Left ventricle myocardium inferior (tissue), 1 donor: ENCODE results near the gene NCOR1. TPM values are rescaled to one million over a fixed set of nuclear protein-coding genes. Genes with fewer than 3 reads are reported as not detected.

ENCODE experiments used
- DNase-seq: peaks from one replicate; pipeline ENCODE4 v3.0.0-alpha.2; 2020
- H3K27ac ChIP-seq: fragments of 200-600 bp; replicated peaks from 2 replicates; pipeline ENCODE4 v1.8.0; 2021
- H3K27me3 ChIP-seq: fragments of 200-600 bp; 2 replicates; pipeline ENCODE4 v1.8.0; 2021; ENCODE audit warnings: low read depth
- H3K36me3 ChIP-seq: fragments of 200-600 bp; 2 replicates; pipeline ENCODE4 v1.8.0; 2021
- H3K4me1 ChIP-seq: fragments of 200-600 bp; 2 replicates; pipeline ENCODE4 v1.8.0; 2021
- H3K4me3 ChIP-seq: fragments of 200-600 bp; 2 replicates; pipeline ENCODE4 v1.8.0; 2021; ENCODE audit warnings: mild to moderate bottlenecking, moderate library complexity
- H3K9me3 ChIP-seq: fragments of 200-600 bp; replicated peaks from 2 replicates; pipeline ENCODE4 v1.8.0; 2021
- intact Hi-C: fragments of 100-400 bp; cut with micrococcal nuclease; formaldehyde crosslinking; loops from one replicate; pipeline ENCODE4 v1.11.0; 2022
- total RNA-seq: library from RNA; stranded (reverse); fragmentation: NEBNext Ultra II Directional; extraction: Animal tissue kit (Norgen Biotek cat#: 25700); gene quantifications from one replicate; pipeline ENCODE4 v1.2.1, GENCODE V29; 2021
- TF ChIP-seq, protein P1 (sequence below): fragments of 200-600 bp; IDR thresholded peaks from 2 replicates; pipeline ENCODE4 v1.8.0; 2021; ENCODE audit warnings: antibody characterized with exemption, mild to moderate bottlenecking, borderline replicate concordance
- donor health status: DM: no; HTN: yes; CAD: no; lungs with severe emphysema.

NCOR1 gene
- total RNA-seq, 1 donor from 2014 or later, result 60.1 TPM

DNA sequence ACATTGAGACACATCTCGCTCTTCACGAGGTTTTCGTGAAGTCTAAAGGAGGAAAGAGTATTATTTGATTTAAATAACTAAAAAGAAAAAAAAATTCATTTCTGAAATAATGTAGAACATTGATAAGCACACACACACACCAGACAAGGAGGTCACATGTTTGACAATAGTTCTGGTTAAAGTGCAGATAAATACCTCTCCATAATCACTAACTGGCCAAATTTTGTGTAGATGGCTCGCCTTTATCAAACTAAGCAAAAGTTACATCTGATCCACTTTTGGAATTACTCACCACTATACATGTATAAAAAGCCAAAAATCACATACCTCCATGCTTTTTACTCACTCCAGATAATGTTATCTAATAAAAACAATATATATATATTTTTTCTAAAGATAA, 106.5 kb downstream of the NCOR1 start:
- no peaks in the 10 kb centered on the region for H3K27me3 ChIP-seq
- no peak overlapping the region for H3K4me3 ChIP-seq
- no peak overlapping the region for H3K27ac ChIP-seq
- intact Hi-C loops, result no loop called here
- peaks cover 19% of the 10 kb centered on the region for H3K36me3 ChIP-seq
- no peaks in the 10 kb centered on the region for H3K4me1 ChIP-seq
- H3K9me3 ChIP-seq, result no peaks in the 10 kb centered on the region
- no peak for DNase-seq
- TF ChIP-seq, protein P1, sequence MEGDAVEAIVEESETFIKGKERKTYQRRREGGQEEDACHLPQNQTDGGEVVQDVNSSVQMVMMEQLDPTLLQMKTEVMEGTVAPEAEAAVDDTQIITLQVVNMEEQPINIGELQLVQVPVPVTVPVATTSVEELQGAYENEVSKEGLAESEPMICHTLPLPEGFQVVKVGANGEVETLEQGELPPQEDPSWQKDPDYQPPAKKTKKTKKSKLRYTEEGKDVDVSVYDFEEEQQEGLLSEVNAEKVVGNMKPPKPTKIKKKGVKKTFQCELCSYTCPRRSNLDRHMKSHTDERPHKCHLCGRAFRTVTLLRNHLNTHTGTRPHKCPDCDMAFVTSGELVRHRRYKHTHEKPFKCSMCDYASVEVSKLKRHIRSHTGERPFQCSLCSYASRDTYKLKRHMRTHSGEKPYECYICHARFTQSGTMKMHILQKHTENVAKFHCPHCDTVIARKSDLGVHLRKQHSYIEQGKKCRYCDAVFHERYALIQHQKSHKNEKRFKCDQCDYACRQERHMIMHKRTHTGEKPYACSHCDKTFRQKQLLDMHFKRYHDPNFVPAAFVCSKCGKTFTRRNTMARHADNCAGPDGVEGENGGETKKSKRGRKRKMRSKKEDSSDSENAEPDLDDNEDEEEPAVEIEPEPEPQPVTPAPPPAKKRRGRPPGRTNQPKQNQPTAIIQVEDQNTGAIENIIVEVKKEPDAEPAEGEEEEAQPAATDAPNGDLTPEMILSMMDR, result no peak

DNA sequence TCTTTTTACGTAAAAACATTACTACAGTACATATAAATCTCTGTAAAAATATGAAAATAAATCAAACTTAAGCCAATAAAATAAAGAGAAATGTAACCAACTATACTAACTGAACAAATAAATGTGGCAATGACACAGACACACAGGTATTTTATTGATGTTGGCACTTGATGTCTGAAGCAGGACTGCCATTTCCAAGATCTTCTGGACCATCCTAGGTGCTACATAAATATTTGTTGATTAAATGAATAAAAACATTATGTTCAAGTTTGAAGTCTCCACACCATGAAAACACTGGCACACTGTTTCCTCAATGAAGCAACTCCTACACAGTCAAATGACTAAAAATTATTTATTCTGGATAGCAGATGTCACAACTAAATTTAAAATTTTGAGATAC, 106.9 kb downstream of the NCOR1 start:
- H3K27ac ChIP-seq, result no peak overlapping the region
- TF ChIP-seq, protein P1, result no peak
- no peak for DNase-seq
- H3K4me1 ChIP-seq, result no peaks in the 10 kb centered on the region
- H3K36me3 ChIP-seq, result peaks cover 24% of the 10 kb centered on the region
- H3K27me3 ChIP-seq, result no peaks in the 10 kb centered on the region
- H3K9me3 ChIP-seq, result no peaks in the 10 kb centered on the region
- intact Hi-C loops, result no loop called here
- H3K4me3 ChIP-seq, result no peak overlapping the region

DNA sequence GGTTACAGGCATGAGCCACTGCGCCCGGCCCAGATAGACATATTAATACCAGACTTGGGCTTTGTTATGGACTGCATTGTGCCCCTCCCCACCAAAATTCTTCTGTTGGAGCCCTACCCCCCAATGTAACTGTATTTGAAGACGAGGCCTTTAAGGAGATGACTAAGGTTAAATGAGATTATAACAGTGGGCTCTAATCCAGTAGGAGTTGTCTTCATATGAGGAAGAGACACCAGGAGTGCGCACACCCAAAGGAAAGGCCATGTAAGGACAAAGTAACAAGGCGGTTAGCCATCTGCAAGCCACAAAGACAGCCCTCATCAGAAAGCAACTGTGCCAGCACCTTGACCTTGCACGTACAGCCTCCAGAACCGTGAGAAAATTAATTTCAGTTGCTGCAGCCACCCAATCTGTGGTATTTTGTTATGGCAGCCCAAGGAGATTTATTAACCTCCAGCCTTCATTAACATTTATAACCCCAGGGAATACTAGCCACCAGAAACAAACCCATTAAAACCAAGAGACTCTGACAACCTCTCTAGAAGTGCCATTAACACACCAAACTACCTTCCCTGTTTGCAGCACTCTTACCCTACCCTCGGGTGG, 108.1 kb downstream of the NCOR1 start:
- H3K36me3 ChIP-seq, result peaks cover 30% of the 10 kb centered on the region
- no peak for DNase-seq
- H3K4me3 ChIP-seq, result no peak overlapping the region
- H3K4me1 ChIP-seq, result no peaks in the 10 kb centered on the region
- peak overlapping the region; percentile 36 for H3K27ac ChIP-seq
- H3K9me3 ChIP-seq, result no peaks in the 10 kb centered on the region
- H3K27me3 ChIP-seq, result no peaks in the 10 kb centered on the region
- TF ChIP-seq, protein P1, result no peak
- intact Hi-C loops, result no loop called here

DNA sequence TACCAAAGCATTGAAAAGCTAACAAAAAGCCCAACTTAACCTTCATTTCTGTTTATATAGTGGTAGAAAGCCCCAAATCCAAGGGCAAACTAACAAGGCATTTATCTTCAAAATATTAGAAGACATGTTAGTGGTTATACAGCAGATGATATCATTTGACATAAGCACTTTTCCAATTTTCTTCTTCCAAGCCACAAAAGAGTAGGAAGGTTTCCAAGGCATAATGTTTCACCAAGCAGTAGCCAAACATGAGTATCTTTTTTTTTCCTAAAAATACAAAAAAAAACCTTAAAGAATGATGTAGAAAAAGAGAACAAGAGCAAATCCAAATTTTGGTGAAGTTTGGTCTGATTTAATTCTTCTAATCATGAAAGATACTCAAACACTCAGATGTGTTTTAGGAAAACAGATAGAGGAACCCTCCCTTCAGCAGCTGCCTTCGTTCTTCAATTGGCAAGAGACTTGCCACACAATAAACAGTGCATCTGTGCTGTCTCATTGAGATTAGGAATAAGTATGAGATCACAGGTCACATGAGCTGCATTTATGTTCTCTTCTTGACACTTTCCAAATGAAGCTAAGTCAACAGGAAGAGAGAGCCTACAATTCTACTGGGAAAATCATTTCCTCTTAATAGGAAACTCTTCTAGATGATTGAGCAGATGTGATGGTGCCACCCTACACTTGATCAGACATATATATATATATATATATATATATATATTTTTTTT, 109.0 kb downstream of the NCOR1 start:
- Histone ChIP-seq H3K4me1 (no peaks in the 10 kb centered on the region), H3K36me3 (peaks cover 35% of the 10 kb centered on the region), H3K9me3 (no peaks in the 10 kb centered on the region), H3K27me3 (no peaks in the 10 kb centered on the region), H3K27ac (peak overlapping the region; percentile 50), H3K4me3 (no peak overlapping the region)
- intact Hi-C loops, result no loop called here
- TF ChIP-seq, protein P1, result no peak
- DNase-seq, result no peak

DNA sequence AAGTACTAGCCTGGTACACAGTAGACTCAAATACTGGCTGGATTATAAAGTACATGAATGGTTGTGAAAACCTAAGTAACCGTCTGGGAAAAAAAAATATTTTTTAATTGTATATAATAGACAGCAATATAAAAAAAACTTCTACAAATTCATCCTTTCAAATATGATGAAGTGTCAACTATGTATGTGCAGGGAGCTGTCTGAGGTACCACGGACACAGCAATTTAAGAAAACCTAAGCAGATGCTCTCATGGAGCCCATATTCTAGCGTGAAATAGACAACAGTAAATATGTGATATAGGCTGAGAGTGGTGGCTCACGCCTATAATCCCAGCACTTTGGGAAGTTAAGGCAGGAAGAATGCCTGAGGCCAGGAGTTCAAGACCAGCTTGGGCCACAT, 111.1 kb downstream of the NCOR1 start:
- intact Hi-C loops, result no loop called here
- TF ChIP-seq, protein P1, result no peak

More for the DNA sequence above, 111.1 kb downstream of the NCOR1 start:
- no peaks in the 10 kb centered on the region for H3K27me3 ChIP-seq
- no peak for DNase-seq
- no peaks in the 10 kb centered on the region for H3K9me3 ChIP-seq
- no peak overlapping the region for H3K27ac ChIP-seq
- no peak overlapping the region for H3K4me3 ChIP-seq
- peaks cover 52% of the 10 kb centered on the region for H3K36me3 ChIP-seq
- no peaks in the 10 kb centered on the region for H3K4me1 ChIP-seq
